GM19467 (cell line): Measurements from ENCODE around the gene MACROH2A2.
"Not testable (repeated sequence)": the region's sequence is repeated elsewhere in the genome, so short reads cannot be mapped to it uniquely, and the experiment has no call there.

Experiments used
- ATAC-seq: cut with Tn5 transposase; IDR thresholded peaks from one replicate; pipeline ENCODE4 v1.9.1; 2021; ENCODE audit warnings: mild to moderate bottlenecking, moderate library complexity; ENCODE audit not compliant: unreplicated experiment

The MACROH2A2 gene

DNA sequence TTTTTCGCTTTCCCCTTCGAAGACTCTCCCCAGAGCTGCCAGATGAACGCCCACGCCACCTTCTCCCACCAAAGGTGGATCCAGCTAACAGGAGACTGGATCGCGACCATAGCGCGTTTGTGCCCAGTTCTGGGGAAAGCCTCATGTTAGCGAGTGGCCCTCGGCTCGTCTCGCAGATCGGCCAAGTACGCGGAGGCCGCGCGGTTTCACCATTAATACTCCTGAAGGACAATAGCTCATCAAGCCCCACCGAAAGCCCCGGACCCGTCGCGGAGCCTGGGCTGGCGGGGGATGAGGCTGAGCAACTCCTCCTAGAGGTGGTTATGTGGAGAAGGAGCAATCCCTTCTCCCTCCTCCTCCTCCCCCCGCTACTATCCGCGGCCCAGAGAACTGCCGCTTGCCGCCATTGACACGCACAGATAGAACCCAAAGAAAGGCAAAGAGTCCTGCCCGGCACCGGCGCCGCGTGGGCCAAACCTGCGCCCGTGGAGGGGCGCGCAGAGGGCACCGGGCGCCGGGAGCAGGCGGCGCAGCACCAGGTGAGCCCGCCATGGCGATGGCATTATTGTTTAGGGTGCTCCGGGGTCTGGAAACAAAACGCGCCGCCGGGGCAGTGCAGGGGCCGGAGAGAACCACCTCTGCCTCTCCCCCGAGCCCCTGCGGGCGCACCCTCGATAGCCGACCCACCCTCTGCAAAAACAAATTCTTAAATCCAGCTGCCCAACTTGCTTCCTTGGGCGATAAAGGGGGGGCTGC lies at the start of gene MACROH2A2:
Gene MACROH2A2, plus strand, starts transcription at position 385 of the 756 bp plus-strand sequence. CDS start 22,813 bp downstream, outside the sequence.
- no peak for ATAC-seq

DNA sequence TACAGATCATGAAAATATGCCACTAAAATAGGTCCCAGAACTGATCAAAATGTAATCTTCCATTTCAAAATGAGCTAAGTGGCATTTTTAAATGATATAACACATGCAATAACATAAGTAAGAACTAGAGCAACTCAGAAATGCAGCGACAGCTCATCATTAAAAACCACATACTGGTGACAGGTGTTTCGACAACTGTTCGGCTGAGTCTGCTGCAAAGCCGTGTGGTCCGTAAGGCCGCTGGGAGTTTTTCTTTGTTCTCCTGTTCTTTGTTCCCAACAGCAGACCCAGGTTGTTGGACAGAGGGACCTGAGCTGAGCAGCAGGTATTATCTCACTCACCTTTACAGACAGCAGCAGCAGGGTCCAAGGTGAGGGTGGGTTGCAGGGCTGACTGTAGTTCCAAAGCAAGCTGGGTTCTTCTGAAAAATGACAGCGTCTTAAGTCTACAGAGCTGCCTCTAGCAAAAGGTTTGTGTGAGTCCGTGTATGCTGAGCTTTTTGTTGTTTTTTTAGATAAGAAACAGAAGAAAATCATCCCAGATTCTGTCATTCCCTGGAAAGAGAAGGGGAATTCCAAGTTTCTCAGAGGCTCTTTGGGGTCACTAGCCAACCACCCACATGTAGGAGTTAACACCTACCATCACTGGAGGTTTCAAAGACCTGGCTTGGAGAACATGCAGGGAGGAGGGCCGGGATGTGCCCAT lies 45.4 kb upstream of the MACROH2A2 start:
- no peak for ATAC-seq

- ATAC-seq = no peak
These were observed 21.4 kb upstream of the MACROH2A2 start for GRCh38 chr10:70031215-70031614.

GRCh38 chr10:70032667-70033289 lies 19.9 kb upstream of the MACROH2A2 start:
- no peak for ATAC-seq

DNA sequence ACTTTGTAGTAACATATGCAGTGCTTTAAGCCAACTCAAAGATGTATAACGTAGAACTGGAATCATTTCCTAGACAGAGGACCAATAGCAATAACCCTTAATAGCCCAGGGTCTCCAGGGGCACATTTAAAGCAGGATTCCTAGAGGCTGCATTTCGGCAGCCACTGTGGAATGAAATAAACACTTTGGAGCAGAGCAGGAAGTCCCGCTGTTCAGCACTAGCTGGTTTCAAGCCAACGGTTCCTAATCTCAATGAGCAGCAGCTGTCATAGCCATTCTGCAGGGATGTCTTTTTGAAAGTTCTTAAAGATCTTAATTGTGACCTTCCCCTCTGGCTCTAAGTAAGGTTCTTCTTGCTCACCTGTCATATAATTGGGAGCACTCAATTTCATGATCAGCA lies 18.4 kb upstream of the MACROH2A2 start:
- ATAC-seq = no peak

GRCh38 chr10:70035531-70035930 lies 17.1 kb upstream of the MACROH2A2 start:
- ATAC-seq = no peak

DNA sequence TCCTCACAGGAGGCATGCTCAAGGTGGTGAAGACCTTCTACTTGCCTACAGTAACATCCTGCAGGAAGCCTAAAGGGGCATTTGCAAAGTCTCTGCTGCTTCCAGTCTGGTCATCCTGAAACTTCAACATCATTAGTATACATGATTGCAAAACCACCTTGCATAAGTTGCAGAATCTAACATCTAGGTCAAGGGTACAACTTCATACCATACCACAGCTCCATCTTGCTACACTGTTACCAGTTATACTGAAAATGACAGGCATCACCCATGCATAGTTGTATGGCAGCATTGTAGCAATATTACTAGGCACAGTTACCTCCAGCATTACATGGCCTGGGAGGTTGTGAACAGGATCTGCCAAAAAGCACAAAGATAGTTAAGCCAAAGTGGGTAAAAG lies 13.7 kb upstream of the MACROH2A2 start:
- no peak for ATAC-seq

DNA sequence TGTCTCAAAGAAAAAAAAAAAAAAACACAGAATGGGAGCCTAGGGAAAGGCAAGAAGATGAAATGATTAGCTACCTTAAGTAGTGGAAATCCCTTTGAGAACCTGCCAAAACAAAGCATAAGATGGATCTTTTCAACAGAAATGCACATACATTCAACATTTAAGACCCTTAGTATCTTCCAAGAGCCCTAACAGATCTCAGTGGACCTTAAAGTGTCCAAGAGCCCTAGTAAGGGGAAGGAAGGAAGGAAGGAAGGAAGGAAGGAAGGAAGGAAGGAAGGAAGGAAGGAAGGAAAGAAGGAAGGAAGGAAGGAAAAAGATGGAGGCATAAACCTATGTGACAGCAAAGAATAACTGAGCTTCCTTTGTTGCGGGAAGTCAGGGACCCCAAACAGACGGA lies 11.6 kb upstream of the MACROH2A2 start:
- no peak for ATAC-seq

DNA sequence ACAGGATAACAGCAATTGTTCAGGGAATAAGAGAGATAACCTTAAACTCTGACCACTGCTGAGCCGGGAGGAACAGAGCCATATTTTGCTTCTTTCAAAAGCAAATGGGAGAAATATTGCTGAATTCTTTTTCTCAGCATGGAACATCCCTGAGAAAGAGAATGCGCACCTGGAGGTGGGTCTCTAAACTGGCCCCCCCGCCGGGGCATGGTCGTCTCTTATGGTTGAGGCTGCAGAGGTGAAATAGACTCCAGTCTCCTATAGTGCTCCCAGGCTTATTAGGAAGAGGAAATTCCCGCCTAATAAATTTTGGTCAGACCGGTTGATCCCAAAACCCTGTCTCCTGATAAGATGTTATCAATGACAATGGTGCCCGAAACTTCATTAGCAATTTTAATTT lies 10.9 kb upstream of the MACROH2A2 start:
- not testable (repeated sequence) for ATAC-seq

DNA sequence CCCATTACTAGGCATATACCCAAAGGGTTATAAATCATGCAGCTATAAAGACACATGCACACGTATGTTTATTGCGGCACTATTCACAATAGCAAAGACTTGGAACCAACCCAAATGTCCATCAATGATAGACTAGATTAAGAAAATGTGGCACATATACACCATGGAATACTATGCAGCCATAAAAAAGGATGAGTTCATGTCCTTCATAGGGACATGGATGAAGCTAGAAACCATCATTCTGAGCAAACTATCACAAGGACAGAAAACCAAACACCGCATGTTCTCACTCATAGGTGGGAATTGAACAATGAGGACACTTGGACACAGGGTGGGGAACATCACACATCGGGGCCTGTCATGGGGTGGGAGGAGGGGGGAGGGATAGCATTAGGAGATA lies 5.6 kb upstream of the MACROH2A2 start:
- ATAC-seq = not testable (repeated sequence)

GRCh38 chr10:70048030-70048723 lies 4.5 kb upstream of the MACROH2A2 start:
- no peak for ATAC-seq

- ATAC-seq = no peak
These were observed 798 bp upstream of the MACROH2A2 start for GRCh38 chr10:70051848-70052247.

- ATAC-seq = no peak
These were observed 683 bp downstream of the MACROH2A2 start for GRCh38 chr10:70053218-70053840.

DNA sequence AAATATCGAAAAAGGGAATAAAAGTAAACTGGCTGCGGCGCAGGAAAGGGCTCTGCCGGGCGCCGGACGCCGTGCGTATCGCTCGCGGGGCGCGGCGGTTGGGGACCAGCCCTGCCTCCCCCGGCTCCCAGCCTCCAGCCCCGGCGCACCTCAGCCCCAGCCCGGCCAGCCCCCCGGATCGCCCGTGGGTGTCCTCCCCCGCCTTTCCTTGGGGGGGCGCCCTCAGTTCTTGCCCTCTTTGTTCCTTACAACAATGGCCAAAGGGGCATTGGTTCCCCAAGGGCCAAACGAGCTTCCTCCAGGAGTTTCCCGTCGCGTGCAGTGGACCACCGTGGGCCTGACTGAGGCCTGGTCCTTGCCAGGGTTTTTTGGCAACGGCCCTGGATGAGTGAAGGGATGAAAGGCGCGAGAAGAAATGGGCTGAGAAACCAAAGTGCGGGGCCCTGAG lies 1.2 kb downstream of the MACROH2A2 start:
- ATAC-seq = no peak

DNA sequence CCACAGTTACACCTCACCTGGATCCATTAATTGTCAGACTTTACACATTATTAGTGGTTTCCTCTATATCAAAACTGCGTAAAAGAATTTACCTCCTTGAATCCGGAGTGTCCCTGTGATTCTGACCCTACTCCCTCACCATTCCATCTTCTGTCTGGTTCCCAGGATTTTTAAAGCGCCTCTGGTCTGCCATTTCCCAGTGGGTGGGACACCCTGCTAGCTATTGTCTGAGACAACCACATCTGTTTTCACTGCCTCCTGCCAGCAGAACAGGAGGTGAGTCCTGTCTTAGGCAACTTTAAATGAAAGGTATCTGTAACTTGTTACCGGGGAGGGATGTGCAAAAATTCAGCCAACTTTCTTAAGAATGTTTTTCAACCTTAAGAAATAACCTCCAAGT lies 2.3 kb downstream of the MACROH2A2 start:
- ATAC-seq = no peak

DNA sequence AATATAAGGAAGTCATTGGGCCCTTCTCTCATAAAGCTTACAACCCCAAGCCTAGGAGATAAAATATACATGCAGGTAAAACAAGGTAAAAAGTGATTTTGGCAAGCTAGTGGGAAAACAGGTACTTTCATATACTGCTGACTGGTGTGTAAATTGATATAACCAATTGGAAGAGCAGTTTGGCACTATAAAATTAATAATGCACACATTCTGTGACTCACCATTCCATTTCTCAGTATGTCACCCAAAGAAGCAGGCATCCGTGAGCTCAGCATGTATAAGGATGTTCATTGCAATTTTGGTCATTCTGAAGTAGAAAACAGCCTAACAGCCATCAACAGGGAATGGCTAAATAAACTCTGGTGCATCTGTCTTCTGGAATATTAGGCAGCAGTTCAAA lies 2.9 kb downstream of the MACROH2A2 start:
- no peak for ATAC-seq

- ATAC-seq = no peak
These were observed 4.7 kb downstream of the MACROH2A2 start for GRCh38 chr10:70057306-70057705.

DNA sequence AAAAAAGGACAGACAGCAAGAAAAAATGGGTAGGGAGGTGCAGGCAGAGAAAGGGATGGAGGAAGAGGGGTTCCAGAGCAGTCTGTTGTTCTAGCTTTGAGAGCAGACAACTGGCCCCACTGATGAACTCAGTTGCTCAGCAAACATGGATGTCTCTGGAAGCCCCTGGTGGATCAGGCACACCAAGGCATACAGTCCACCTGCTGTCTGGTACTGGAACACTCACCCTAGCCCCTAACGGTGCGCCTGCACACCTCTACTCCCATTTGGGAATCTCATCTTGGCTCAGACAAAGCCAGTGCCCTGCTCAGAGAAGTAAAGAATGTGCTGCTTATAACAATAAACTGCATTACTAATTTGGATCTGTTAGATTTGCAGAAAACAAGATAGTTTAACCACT lies 7.7 kb downstream of the MACROH2A2 start:
- ATAC-seq = no peak

- ATAC-seq = no peak
These were observed 10.9 kb downstream of the MACROH2A2 start for GRCh38 chr10:70063418-70064098.

GRCh38 chr10:70064486-70064885 lies 11.8 kb downstream of the MACROH2A2 start:
- no peak for ATAC-seq
